GM11168 (cell line): ENCODE measurements around the gene GAGE1.
"Not testable (repeated sequence)": the region's sequence is repeated elsewhere in the genome, so short reads cannot be mapped to it uniquely, and the experiment has no call there.

ENCODE experiments used
- in situ Hi-C: fragments of 300-500 bp; cut with MboI; formaldehyde crosslinking; loops from one replicate; pipeline ENCODE4 v1.12.0; 2022; ENCODE audit warnings: low sequenced_read_pairs; ENCODE audit not compliant: unreplicated experiment

The GAGE1 gene

GRCh38 chrX:49598720-49599119 is at the start of gene GAGE1:
GAGE1 (plus strand) TSS chrX:49599020; CDS start chrX:49600175, 1,155 bp downstream.
- in situ Hi-C loops, result not testable (repeated sequence)

- in situ Hi-C loops, result not testable (repeated sequence)
Measured at GRCh38 chrX:49550989-49551388, 47.8 kb upstream of the GAGE1 start, which contains the start of gene GAGE12E. GAGE12E (plus strand) TSS chrX:49551289; CDS start chrX:49552444, 1,155 bp downstream.

GRCh38 chrX:49560542-49560941 is 38.3 kb upstream of the GAGE1 start, which contains the start of gene GAGE12F:
GAGE12F (plus strand) TSS chrX:49560842; CDS start chrX:49561997, 1,155 bp downstream.
- in situ Hi-C loops, result not testable (repeated sequence)

- in situ Hi-C loops, result not testable (repeated sequence)
Measured at GRCh38 chrX:49568728-49569127, 30.1 kb upstream of the GAGE1 start.

- in situ Hi-C loops, result not testable (repeated sequence)
Measured at GRCh38 chrX:49569152-49569551, 29.7 kb upstream of the GAGE1 start.

GRCh38 chrX:49570100-49570499 is 28.7 kb upstream of the GAGE1 start, which contains the start of gene GAGE12G:
GAGE12G (plus strand) TSS chrX:49570400; CDS start chrX:49571555, 1,155 bp downstream.
- in situ Hi-C loops, result not testable (repeated sequence)

- in situ Hi-C loops, result not testable (repeated sequence)
Measured at GRCh38 chrX:49579649-49580048, 19.2 kb upstream of the GAGE1 start, which contains the start of gene GAGE12H. GAGE12H (plus strand) TSS chrX:49579949; CDS start chrX:49581104, 1,155 bp downstream.

- in situ Hi-C loops, result not testable (repeated sequence)
Measured at GRCh38 chrX:49589196-49589595, 9.6 kb upstream of the GAGE1 start, which contains the start of gene GAGE2A. GAGE2A (plus strand) TSS chrX:49589496; CDS start chrX:49590651, 1,155 bp downstream.

- in situ Hi-C loops, result not testable (repeated sequence)
Measured at GRCh38 chrX:49589769-49590478, 8.9 kb upstream of the GAGE1 start.

- in situ Hi-C loops, result not testable (repeated sequence)
Measured at GRCh38 chrX:49590488-49590887, 8.3 kb upstream of the GAGE1 start.

GRCh38 chrX:49610718-49611310 is 12.0 kb downstream of the GAGE1 start:
- in situ Hi-C loops, result no loop called here

- in situ Hi-C loops, result no loop called here
Measured at GRCh38 chrX:49618574-49618973, 19.8 kb downstream of the GAGE1 start.

- in situ Hi-C loops, result no loop called here
Measured at GRCh38 chrX:49627086-49627777, 28.4 kb downstream of the GAGE1 start.

- in situ Hi-C loops, result no loop called here
Measured at GRCh38 chrX:49644991-49645637, 46.3 kb downstream of the GAGE1 start.

GRCh38 chrX:49656533-49656932 is 57.7 kb downstream of the GAGE1 start:
- in situ Hi-C loops, result loop anchor here (25.0 kb wide), 1 partner anchor 319 kb away; the partner anchor contains the start of gene GAGE13
